SU-DHL-6 (cell line): ENCODE data around the gene HK1.

Experiments used
- H2AFZ ChIP-seq: fragments of 200-600 bp; sonication (generic); 2 replicates; pipeline ENCODE4 v1.6.1; 2014; ENCODE audit warnings: low read depth, mild to moderate bottlenecking, moderate library complexity, mixed read lengths, antibody characterized with exemption, low read length; ENCODE audit not compliant: severe bottlenecking
- H3F3A ChIP-seq: fragments of 200-600 bp; shearing (Covaris generic); 2 replicates; pipeline ENCODE4 v1.6.0; 2016; ENCODE audit warnings: antibody characterized with exemption, mild to moderate bottlenecking; ENCODE audit not compliant: insufficient read depth
- H3K27ac ChIP-seq: fragments of 200-600 bp; sonication (generic); 2 replicates; pipeline ENCODE4 v1.5.1; 2016; ENCODE audit warnings: low read depth, mild to moderate bottlenecking, low read length, moderate library complexity, mixed read lengths
- H3K27me3 ChIP-seq: fragments of 200-600 bp; sonication (generic), shearing (Covaris generic); 2 replicates; pipeline ENCODE4 v1.6.0; 2014; ENCODE audit warnings: mild to moderate bottlenecking, low read length
- H3K36me3 ChIP-seq: fragments of 200-600 bp; sonication (generic); 2 replicates; pipeline ENCODE4 v1.6.1; 2014; ENCODE audit warnings: mild to moderate bottlenecking, low read length, mixed read lengths
- H3K4me2 ChIP-seq: fragments of 300-600, 200-600 bp; shearing (Covaris generic), sonication (generic); 2 replicates; pipeline ENCODE4 v1.6.0; 2014; ENCODE audit warnings: low read length, low read depth, mild to moderate bottlenecking; ENCODE audit not compliant: poor library complexity, severe bottlenecking
- H3K4me3 ChIP-seq: fragments of 200-600 bp; sonication (generic); 2 replicates; pipeline ENCODE4 v1.5.1; 2014; ENCODE audit warnings: antibody characterized with exemption, low read length, mild to moderate bottlenecking, mixed read lengths; ENCODE audit not compliant: insufficient read depth, poor library complexity, severe bottlenecking
- H3K79me2 ChIP-seq: fragments of 200-600 bp; sonication (generic); 2 replicates; pipeline ENCODE4 v1.6.1; 2014; ENCODE audit warnings: mild to moderate bottlenecking, low read length, moderate library complexity; ENCODE audit not compliant: insufficient read depth
- H3K9ac ChIP-seq: fragments of 200-600 bp; sonication (generic); 2 replicates; pipeline ENCODE4 v1.7.0; 2014; ENCODE audit warnings: mild to moderate bottlenecking, low read length
- H3K9me2 ChIP-seq: fragments of 200-600 bp; sonication (generic); replicated peaks from 2 replicates; pipeline ENCODE4 v1.6.1; 2014; ENCODE audit warnings: low read length; ENCODE audit not compliant: insufficient read depth
- H3K9me3 ChIP-seq: fragments of 200-600 bp; sonication (generic); 2 replicates; pipeline ENCODE4 v1.6.1; 2014; ENCODE audit warnings: low read length, mixed read lengths; ENCODE audit not compliant: insufficient read depth
- H4K20me1 ChIP-seq: fragments of 200-600 bp; sonication (generic); 2 replicates; pipeline ENCODE4 v1.6.1; 2014; ENCODE audit warnings: low read depth, mild to moderate bottlenecking, antibody characterized with exemption, low read length, moderate library complexity, mixed read lengths
- EZH2phosphoT487 ChIP-seq: fragments of 200-600 bp; sonication (generic), shearing (Covaris generic); conservative IDR thresholded peaks from 2 replicates; pipeline ENCODE4 v1.6.1; 2018; ENCODE audit warnings: mild to moderate bottlenecking, antibody characterized with exemption, low read length, moderate library complexity, mixed read lengths
- TF ChIP-seq, protein P1 (sequence below): fragments of 200-600 bp; sonication (generic); IDR thresholded peaks from one replicate; pipeline ENCODE4 v1.5.1; 2017; ENCODE audit warnings: antibody characterized with exemption, mild to moderate bottlenecking, low read length, moderate library complexity; ENCODE audit not compliant: insufficient read depth, poor library complexity, severe bottlenecking

Gene HK1

GRCh38 chr10:69425511-69426298 lies 147.4 kb downstream of the HK1 start:
- Histone ChIP-seq H3K27me3 (no peaks in the 10 kb centered on the region), H4K20me1 (no peaks in the 10 kb centered on the region), H3F3A (no peaks in the 10 kb centered on the region), H3K36me3 (no peaks in the 10 kb centered on the region), H3K9ac (no peak overlapping the region), H3K4me3 (no peak overlapping the region), H3K9me2 (no peaks in the 10 kb centered on the region), H3K79me2 (no peaks in the 10 kb centered on the region), H2AFZ (no peak overlapping the region), H3K4me2 (no peak overlapping the region), H3K9me3 (no peaks in the 10 kb centered on the region), H3K27ac (no peak overlapping the region)
- TF ChIP-seq, protein P1, sequence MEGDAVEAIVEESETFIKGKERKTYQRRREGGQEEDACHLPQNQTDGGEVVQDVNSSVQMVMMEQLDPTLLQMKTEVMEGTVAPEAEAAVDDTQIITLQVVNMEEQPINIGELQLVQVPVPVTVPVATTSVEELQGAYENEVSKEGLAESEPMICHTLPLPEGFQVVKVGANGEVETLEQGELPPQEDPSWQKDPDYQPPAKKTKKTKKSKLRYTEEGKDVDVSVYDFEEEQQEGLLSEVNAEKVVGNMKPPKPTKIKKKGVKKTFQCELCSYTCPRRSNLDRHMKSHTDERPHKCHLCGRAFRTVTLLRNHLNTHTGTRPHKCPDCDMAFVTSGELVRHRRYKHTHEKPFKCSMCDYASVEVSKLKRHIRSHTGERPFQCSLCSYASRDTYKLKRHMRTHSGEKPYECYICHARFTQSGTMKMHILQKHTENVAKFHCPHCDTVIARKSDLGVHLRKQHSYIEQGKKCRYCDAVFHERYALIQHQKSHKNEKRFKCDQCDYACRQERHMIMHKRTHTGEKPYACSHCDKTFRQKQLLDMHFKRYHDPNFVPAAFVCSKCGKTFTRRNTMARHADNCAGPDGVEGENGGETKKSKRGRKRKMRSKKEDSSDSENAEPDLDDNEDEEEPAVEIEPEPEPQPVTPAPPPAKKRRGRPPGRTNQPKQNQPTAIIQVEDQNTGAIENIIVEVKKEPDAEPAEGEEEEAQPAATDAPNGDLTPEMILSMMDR = no peak
- TF ChIP-seq EZH2phosphoT487 = no peak

- H3K79me2 ChIP-seq = no peaks in the 10 kb centered on the region
- H3K27me3 ChIP-seq = no peaks in the 10 kb centered on the region
- no peaks in the 10 kb centered on the region for H3K36me3 ChIP-seq
- TF ChIP-seq EZH2phosphoT487 = no peak
- TF ChIP-seq, protein P1 = no peak
- H3F3A ChIP-seq = no peaks in the 10 kb centered on the region
- H3K9ac ChIP-seq = no peak overlapping the region
- no peak overlapping the region for H3K27ac ChIP-seq
- no peaks in the 10 kb centered on the region for H4K20me1 ChIP-seq
- no peak overlapping the region for H3K4me3 ChIP-seq
- no peaks in the 10 kb centered on the region for H3K9me2 ChIP-seq
- no peak overlapping the region for H3K4me2 ChIP-seq
- H2AFZ ChIP-seq = no peak overlapping the region
- H3K9me3 ChIP-seq = no peaks in the 10 kb centered on the region
Observed at GRCh38 chr10:69426376-69426727, 148.1 kb downstream of the HK1 start.

DNA sequence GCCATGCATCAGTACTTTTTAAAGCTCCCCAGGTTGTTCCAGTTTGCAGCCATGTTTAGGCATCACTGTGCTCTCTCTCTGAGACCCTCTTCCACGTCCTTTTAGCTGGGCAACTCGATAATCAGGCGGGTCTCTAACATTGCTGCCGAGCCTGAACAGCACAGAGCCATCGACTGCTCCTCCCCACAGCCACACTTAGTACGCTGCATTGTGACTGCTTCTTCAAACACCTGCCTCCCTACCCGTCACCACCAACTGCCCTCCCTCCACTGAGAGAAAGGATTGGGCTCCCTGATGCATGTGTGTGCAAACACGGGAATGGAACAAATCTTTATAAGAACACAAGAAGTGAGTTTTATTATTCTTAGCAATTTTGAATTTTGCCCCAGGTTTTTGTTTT lies 149.9 kb downstream of the HK1 start:
- no peak overlapping the region for H3K27ac ChIP-seq
- H3K9me3 ChIP-seq = no peaks in the 10 kb centered on the region
- H2AFZ ChIP-seq = no peak overlapping the region
- H3K4me2 ChIP-seq = no peak overlapping the region
- no peaks in the 10 kb centered on the region for H4K20me1 ChIP-seq
- no peaks in the 10 kb centered on the region for H3K27me3 ChIP-seq
- TF ChIP-seq, protein P1 = no peak
- no peak for TF ChIP-seq EZH2phosphoT487
- H3K79me2 ChIP-seq = no peaks in the 10 kb centered on the region
- H3K9ac ChIP-seq = no peak overlapping the region
- H3K4me3 ChIP-seq = no peak overlapping the region
- no peaks in the 10 kb centered on the region for H3K36me3 ChIP-seq
- H3F3A ChIP-seq = no peaks in the 10 kb centered on the region
- no peaks in the 10 kb centered on the region for H3K9me2 ChIP-seq
